GM18951 (cell line): Measurements from ENCODE around the gene PCID2.

Experiments used
- POLR2A ChIP-seq: IDR thresholded peaks from 4 replicates; pipeline ENCODE4 v1.6.1; 2011; ENCODE audit warnings: mild to moderate bottlenecking; ENCODE audit not compliant: insufficient read length, insufficient read depth; ENCODE audit errors: extremely low read depth
- in situ Hi-C: fragments of 300-500 bp; cut with MboI; formaldehyde crosslinking; loops from one replicate; pipeline ENCODE4 v1.12.0; 2022; ENCODE audit warnings: low sequenced_read_pairs, mixed read lengths, inconsistent platforms; ENCODE audit not compliant: unreplicated experiment

The PCID2 gene

DNA sequence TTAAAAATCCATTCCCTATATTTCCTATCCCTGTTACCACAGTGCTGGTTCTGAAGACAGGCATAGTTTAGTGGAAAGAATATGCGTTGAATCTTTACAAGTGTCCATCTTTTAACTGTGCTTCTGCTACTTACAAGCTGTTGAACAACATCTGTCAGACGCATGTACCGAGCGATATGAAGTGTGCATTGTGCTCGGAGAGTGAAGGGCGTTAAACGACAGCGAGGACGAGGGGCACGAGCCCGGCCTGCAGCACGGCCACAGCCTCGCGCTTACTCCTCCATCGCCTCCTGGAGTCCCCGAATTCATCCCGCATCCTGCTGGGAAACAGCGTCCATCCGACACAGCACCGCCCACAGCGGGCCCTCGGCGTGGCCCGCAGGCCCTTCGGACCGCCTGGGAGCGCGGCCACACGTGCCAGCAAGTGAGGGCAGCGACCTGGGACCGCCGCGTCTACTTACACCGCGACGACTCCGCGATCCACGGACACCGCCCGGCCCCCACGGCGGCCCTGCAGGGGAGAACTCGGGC, 514 bp downstream of the PCID2 start:
- TF ChIP-seq POLR2A = no peak
- in situ Hi-C loops = no loop called here

DNA sequence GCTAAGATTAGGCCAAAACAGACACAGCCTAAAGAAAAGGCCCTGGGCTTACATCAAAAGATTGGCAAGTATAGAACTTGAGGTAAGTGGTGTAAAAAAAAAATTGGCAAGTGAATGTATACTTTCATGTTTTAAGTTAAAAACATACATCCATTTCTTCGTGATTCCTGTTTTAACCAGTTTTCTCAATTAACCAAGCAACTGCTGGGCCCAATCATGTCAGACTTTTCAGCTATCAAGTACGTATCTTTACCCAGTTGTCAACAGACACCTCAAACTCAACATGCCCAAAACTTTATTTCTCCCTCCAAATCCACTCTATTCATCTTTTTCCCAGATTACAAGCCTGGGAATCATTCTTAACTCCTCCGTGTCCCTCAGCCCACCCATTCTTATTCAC, 1.0 kb downstream of the PCID2 start:
- TF ChIP-seq POLR2A = no peak
- in situ Hi-C loops = no loop called here

DNA sequence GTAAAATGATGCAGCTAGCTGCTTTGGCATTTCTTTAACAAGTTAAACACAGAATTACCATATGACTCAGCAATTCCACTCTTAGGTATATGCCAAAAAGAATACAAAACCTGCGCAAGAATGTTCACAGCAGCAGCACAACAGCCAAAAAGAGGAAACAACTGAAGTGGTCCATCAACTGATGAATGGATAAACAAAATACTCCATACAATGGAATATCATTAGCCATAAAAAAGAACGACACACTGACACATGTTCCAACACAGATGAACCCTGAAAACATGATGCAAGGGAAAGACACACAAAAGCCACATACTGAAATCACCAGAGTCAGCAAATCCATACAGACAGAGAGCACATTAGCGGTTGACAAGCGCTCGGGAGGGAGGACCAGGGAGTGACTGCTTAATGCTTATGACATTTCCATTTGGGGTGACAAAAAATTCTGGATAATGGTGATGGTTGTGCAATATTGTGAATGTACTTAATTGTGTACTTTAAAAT, 3.0 kb downstream of the PCID2 start:
- in situ Hi-C loops = no loop called here
- TF ChIP-seq POLR2A = no peak

DNA sequence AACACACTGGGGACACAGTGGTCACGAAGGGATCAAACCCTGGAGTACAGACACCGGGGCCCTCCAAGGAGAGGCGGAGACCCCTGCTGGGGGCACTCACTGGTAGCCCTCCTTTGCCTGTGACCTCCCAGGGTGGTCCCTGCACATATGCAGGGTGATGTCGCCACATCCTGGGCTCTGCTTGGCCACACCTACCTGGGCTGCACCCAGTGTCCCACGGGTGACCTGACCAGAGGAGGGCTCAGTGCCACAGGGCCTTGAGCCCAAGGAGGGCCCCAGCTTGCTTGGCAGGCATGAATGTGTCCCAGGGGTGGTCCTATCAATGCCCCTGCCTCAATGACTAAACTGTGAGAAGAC, 4.1 kb downstream of the PCID2 start:
- in situ Hi-C loops = no loop called here
- no peak for TF ChIP-seq POLR2A

DNA sequence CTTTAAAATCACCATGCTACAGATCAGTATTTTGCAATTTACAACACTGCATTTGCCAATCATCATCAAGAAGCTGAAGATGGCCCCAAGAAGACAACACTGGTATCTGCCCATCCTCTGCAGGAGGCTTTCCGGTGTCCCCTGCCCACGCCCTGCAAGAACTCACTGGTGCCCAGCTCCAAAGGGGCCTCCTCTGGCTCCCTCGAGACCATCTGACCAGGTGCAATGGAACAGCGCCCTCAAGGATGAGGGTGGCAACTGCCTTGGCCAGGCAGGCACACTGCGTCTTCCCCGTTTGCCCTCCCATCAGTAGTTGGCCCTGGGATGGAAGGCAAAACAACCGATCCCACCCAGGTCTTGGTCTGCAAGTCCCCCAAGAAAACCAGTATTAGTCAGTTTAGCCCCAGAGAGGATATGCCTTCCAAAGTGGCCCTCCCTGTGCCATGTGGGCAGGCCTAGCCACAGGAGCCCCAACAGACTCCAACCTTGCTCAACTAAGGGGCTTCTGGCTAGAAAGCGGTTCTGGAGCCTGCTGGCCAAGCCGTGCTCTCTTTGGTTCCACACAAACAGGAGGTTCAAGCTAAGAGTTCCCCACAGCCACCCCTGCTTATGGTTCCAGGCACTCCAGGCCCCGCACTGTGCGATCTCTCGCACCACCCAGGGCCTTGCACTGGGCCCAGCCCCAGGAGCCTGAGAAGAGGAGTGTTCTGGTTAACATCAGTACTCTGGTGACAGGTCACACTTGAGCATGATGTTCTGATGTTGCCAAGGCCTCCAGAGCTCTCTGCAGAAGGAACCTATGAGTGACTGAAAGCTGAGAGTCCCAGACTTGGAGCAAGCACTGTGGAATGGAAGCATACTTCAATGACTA, 4.7 kb downstream of the PCID2 start:
- no peak for TF ChIP-seq POLR2A
- in situ Hi-C loops = no loop called here

DNA sequence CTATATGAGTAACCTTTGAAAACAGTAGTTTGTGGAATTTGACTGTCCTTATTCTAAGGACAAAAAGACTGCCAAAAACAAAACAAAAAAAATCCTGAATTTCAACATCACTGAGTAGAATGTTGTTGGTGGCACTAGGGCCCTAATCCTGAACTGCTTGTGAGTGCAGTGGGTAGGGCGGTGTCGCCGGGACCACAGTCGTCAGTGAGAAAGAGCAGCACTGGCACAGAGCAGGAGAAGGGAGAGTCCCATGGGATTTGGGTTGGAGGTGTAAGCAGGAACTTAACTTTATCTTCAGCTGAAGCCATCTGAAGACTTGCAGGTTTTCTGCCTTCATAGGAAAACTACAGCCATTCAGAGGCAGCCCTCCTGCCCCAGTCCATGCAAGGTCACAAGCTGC, 5.6 kb downstream of the PCID2 start:
- no peak for TF ChIP-seq POLR2A
- in situ Hi-C loops = no loop called here

DNA sequence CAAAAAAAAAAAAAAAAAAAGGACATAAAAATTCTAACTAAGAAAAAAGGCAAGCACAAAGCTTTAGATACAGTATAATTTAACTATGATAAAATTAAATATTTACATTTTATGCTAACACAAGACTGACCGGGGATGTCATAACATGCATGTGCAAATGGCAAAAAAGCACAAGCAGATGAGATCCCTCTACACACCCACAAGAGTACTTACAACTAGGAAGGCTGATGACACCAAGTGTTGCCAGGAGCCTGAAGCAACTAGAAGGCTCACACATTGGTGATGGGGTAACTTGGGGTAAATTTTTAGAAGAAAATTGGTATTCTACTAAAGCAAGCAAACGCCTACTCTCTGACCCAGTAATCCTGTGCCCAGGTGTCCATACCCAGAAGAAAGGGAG, 6.7 kb downstream of the PCID2 start:
- TF ChIP-seq POLR2A = no peak
- in situ Hi-C loops = no loop called here

DNA sequence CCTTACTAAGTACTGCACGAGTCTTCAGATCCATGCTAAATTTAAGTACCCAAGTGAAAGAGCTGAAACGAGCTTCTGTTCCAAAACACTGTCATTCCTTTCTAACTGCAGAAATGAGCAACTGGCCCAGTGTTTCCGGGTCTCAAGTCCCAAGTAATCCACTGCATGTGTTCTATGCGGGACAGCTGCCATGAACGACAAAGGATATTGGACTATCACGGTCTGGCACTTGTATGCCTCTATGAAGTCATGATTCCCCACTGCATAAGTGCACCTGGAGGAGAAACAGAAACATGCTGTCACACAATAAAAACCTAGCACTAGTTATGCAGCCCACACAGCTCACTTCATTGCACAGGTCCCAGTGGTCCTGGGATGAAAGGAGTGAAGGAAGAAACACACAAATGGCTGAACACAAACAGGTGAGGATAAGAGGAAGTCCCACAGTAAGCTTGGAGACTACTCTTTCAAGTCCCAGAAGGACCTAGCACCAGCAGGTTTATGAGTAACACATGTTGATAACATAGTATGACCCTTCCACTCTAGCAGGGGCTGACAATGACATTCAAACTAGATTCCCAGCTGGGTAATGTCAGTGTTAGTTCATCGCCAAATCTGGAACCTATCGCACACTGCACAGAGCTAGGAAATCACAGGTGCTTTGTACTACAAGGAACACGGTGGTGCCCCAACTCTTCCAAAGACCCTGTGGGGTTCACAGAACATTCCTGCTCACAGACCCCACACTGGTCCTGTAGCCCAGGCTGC, 11.3 kb downstream of the PCID2 start:
- in situ Hi-C loops = no loop called here
- TF ChIP-seq POLR2A = no peak

DNA sequence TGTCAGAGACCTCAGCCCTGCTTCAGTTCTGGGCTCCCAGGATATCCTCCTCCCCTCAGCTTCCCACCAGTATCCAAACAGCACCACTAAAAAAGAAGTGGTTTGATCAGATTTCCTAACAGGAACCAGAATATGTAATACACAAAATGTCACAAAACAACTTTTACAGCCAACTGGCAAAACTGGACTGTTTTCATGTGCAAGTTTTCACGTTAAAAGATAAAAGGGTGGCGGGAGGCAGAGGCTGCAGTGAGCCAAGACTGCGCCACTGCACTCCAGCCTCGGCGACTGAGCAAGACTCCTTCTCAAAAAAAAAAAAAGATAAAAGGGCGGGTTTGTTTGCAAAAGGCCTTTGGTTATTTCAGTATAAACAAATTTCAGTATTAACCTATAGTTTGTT, 13.1 kb downstream of the PCID2 start:
- no peak for TF ChIP-seq POLR2A
- in situ Hi-C loops = no loop called here

DNA sequence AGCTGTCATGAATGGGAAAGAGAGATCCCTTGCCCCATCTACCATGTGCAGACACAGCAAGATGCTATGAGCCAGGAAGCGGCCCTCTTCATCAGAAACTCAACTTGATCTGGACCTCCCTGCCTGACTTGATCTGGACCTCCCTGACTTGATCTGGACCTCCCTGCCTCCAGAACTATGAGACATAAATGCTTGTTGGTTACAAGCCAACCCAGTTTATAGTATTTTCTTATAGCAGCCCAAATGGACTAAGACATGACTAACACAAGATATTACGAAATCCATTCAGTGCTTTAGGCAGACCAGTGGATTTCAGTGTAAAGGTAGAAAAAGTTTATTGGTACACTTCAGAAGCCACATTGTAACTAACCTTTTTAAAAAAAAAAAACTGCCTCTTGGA, 15.6 kb downstream of the PCID2 start:
- no peak for TF ChIP-seq POLR2A
- in situ Hi-C loops = no loop called here

DNA sequence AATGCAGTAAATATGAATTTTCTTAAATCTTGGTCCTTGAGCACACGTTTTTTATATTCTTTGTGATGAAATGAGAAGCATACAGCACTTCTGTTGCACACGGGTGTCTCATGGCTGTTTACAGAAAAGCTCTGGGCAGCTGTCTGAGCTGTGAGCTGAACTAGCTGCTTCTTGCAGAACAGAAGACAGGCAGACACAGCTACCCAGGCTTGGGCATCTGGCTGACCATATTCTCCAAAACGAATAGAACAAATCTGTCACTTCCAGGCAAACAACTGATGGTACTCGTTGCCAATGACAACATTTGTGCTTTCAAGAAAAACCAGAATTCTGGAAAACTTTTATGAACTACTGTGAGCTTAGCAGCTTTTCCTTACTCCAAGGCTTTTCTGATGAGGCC, 16.2 kb downstream of the PCID2 start:
- in situ Hi-C loops = no loop called here
- no peak for TF ChIP-seq POLR2A

DNA sequence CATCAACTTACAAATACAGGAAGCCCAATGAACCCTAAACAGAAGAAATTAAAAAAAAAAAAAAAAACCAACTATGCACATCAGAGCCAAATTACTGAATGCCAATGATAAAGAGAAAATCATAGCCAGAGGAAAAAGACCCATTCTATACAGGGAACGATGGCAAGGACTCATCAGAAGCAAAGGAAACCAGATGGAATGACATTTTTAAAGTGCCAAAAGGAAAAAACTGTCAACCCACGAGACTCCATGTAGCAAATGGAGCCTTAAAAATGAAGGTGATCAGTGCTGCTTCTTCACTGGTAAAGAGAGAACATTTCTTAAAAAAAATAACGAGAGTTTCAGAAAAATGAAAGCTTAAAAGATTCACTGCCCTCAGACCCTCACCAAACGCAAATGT, 18.3 kb downstream of the PCID2 start:
- in situ Hi-C loops = no loop called here

DNA sequence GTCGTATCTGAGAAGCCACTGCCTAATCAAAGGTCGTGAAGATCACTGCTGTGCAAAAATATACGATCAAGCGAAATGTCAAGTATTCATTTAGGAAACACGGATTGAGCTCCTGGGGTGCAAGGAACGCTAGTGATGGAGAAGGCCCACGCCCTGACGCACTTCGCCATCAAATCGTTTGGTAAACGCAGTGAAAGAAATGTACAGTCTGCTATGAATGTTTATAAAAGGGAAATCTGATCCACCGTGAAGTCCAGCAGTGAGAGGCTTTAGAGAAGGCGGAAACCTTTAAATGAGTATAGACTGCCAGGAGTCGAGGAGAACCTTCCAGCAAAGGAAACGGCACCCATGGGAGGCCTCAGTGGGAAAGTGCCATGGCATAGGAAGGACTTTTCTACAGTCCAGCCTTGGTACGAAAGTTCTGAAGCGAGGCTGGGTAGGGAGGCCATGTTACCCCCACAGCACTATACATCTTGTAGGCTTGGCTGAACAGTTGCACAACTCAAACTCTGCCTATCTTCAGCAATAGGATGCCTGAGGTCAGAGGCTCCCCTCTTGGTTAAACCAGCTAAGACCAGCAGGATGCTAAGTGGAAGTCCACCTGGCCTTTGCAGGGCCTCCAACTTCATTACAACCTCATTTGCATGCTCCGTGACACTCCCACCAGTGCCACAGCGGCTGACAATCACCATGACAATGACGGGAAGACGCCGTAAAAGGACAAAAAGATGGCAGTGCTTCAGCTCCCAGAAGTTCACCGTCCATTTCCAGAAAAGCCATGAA, 20.4 kb downstream of the PCID2 start:
- no peak for TF ChIP-seq POLR2A
- in situ Hi-C loops = no loop called here

More for the DNA sequence above, 18.3 kb downstream of the PCID2 start:
- TF ChIP-seq POLR2A = no peak

DNA sequence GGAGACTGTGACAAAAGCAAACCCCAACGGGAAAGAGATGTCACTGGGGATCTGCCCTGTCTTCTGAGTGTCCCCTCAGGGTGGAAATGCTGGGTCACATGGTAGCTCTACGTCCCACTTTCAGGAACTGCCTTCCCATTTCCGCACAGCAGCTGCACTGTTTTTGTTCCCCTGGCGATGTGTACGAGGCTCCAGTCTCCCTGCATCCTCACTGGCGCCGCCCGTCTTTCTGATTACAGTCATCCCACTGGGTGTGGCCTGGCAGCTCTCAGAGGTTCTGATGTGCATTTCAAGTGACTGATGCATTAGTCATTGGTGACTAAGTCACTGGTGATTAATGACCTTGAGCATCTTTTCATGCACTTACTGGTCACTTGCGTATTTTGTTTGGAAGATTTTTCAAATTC, 21.2 kb downstream of the PCID2 start:
- in situ Hi-C loops = no loop called here

More for the DNA sequence above, 21.2 kb downstream of the PCID2 start:
- TF ChIP-seq POLR2A = no peak
